ENCODE results near the gene MYLK4. TPM values are rescaled to one million over a fixed set of nuclear protein-coding genes. Genes with fewer than 3 reads are reported as not detected.

MYLK4 gene
- total RNA-seq, 1 donor from 2014 or later = 0.23 TPM

GRCh38 chr6:2666906-2667575, 83.7 kb downstream of the MYLK4 start:
- no peak overlapping the region for H3K9ac ChIP-seq (ENCODE audit: low read length)
- Mint-ChIP-seq H3K4me1 (ENCODE audit: low read depth, unreplicated experiment) (no peaks in the 10 kb centered on the region), H3K27ac (ENCODE audit: unreplicated experiment) (no peak overlapping the region), H3K27me3 (ENCODE audit: low read depth, unreplicated experiment) (peaks cover 2% of the 10 kb centered on the region), H3K9me3 (ENCODE audit: unreplicated experiment) (peaks cover 21% of the 10 kb centered on the region), H3K36me3 (ENCODE audit: low read depth, unreplicated experiment) (peaks cover 4% of the 10 kb centered on the region), H3K4me3 (ENCODE audit: unreplicated experiment) (no peak overlapping the region)
- H3K27me3 ChIP-seq (ENCODE audit: insufficient read depth, low read length) = no peaks in the 10 kb centered on the region
- FAIRE-seq (no peak), DNase-seq (ENCODE audit: low read depth) (no peak)
- no peak overlapping the region for H3K27ac ChIP-seq (ENCODE audit: low read depth, low read length)
- H4K20me1 ChIP-seq (ENCODE audit: insufficient read depth, low read length) = no peaks in the 10 kb centered on the region
- H3K4me2 ChIP-seq (ENCODE audit: low read length) = no peak overlapping the region
- no peak overlapping the region for H2AFZ ChIP-seq (ENCODE audit: low read depth, low read length)
- no peak for TF ChIP-seq CTCF (IDR thresholded peaks at IDR 0.05; ENCODE audit: insufficient read depth, low read depth, low read length)
- no peak for TF ChIP-seq EZH2 (IDR thresholded peaks at IDR 0.05; ENCODE audit: insufficient read depth, low read length)
- no peaks in the 10 kb centered on the region for H3K79me2 ChIP-seq (ENCODE audit: insufficient read depth, low read length)
- H3K4me3 ChIP-seq (ENCODE audit: insufficient read depth, low read depth, low read length) = no peak overlapping the region
- peaks cover 6% of the 10 kb centered on the region for H3K4me1 ChIP-seq (ENCODE audit: insufficient read depth, low read length)
- H3K36me3 ChIP-seq (ENCODE audit: insufficient read depth, low read length) = no peaks in the 10 kb centered on the region
- H3K9me3 ChIP-seq (ENCODE audit: insufficient read depth, low read depth, low read length) = peaks cover 6% of the 10 kb centered on the region

GRCh38 chr6:2665146-2666070, 85.3 kb downstream of the MYLK4 start:
- H3K4me1 ChIP-seq (ENCODE audit: insufficient read depth, low read length) = peaks cover 6% of the 10 kb centered on the region
- no peaks in the 10 kb centered on the region for H3K79me2 ChIP-seq (ENCODE audit: insufficient read depth, low read length)
- H3K27ac ChIP-seq (ENCODE audit: low read depth, low read length) = no peak overlapping the region
- H3K27me3 ChIP-seq (ENCODE audit: insufficient read depth, low read length) = no peaks in the 10 kb centered on the region
- Mint-ChIP-seq H3K4me3 (ENCODE audit: unreplicated experiment) (no peak overlapping the region), H3K4me1 (ENCODE audit: low read depth, unreplicated experiment) (no peaks in the 10 kb centered on the region), H3K36me3 (ENCODE audit: low read depth, unreplicated experiment) (peaks cover 4% of the 10 kb centered on the region), H3K27ac (ENCODE audit: unreplicated experiment) (no peak overlapping the region), H3K27me3 (ENCODE audit: low read depth, unreplicated experiment) (peaks cover 2% of the 10 kb centered on the region), H3K9me3 (ENCODE audit: unreplicated experiment) (peaks cover 23% of the 10 kb centered on the region)
- peak; percentile 59 for DNase-seq (ENCODE audit: low read depth)
- FAIRE-seq = no peak
- no peak overlapping the region for H3K9ac ChIP-seq (ENCODE audit: low read length)
- H2AFZ ChIP-seq (ENCODE audit: low read depth, low read length) = no peak overlapping the region
- H3K4me2 ChIP-seq (ENCODE audit: low read length) = peak overlapping the region; percentile 29
- H4K20me1 ChIP-seq (ENCODE audit: insufficient read depth, low read length) = no peaks in the 10 kb centered on the region
- TF ChIP-seq EZH2 (IDR thresholded peaks at IDR 0.05; ENCODE audit: insufficient read depth, low read length) (no peak), CTCF (IDR thresholded peaks at IDR 0.05; ENCODE audit: insufficient read depth, low read depth, low read length) (no peak)
- no peak overlapping the region for H3K4me3 ChIP-seq (ENCODE audit: insufficient read depth, low read depth, low read length)
- peaks cover 6% of the 10 kb centered on the region for H3K9me3 ChIP-seq (ENCODE audit: insufficient read depth, low read depth, low read length)
- no peaks in the 10 kb centered on the region for H3K36me3 ChIP-seq (ENCODE audit: insufficient read depth, low read length)

All from astrocyte (in vitro differentiated cells and primary cell).